Right kidney (tissue), 1 donor: ENCODE results near the gene NIPSNAP3A.

ENCODE experiments used
- DNase-seq: peaks from one replicate; pipeline ENCODE4 v3.0.0-alpha.2; 2016

The NIPSNAP3A gene

GRCh38 chr9:104772714-104773510, 25.4 kb downstream of the NIPSNAP3A start:
- no peak for DNase-seq

- no peak for DNase-seq
Observed at GRCh38 chr9:104774132-104774531, 26.6 kb downstream of the NIPSNAP3A start.

DNA sequence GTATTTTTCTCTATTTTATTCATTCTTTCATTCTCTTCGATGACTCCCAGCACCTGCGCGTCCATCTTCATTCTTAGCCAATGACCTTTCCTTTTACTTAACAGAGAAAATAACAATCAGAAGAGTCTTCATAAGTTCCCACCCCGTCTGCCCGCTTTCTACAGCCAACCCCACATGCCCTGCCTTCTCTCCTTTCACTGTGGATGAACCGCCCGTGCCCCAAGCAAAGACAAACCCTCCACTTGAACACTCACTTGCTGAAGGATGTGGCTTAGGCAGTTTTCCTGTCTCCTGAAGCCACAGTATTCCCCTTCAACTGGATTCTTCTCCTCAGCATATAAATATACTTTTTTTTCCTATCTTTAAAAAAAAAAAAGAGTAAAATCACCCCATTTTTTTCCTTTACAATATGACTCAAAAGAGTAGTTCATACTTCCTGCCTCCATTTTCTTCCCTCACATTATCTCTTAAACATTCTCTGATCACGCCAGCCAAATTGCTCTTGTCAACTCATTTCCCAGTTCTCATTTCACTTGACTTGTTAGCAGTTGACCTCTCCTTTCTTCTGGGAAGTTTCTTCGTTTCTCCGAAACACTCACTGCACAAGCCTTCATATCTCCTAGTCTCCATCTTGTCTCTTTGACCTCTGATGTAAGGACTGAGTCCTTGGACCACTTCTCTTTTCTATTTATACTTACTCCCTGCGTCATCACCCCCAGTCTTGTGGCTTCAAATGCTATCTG, 27.5 kb downstream of the NIPSNAP3A start:
- no peak for DNase-seq

DNA sequence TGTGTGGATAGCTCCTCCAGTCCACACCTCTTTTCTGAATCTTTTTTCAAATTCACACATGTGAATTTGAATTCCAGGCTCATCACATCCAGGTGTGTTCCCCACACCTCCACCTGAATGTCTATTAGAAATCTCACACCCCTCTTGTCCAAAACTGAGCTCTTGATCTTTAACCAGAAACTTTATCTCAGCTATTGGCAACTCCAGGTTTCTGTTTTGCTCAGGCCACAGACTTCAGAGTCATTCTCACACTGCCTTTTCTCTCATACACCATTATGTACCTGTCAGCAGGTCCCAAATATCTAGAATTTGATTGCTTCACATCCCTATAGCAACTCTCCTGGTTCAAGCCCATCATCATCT, 28.1 kb downstream of the NIPSNAP3A start:
- no peak for DNase-seq

GRCh38 chr9:104775976-104776375, 28.5 kb downstream of the NIPSNAP3A start:
- DNase-seq = no peak

- no peak for DNase-seq
Observed at GRCh38 chr9:104776797-104777196, 29.3 kb downstream of the NIPSNAP3A start.

DNA sequence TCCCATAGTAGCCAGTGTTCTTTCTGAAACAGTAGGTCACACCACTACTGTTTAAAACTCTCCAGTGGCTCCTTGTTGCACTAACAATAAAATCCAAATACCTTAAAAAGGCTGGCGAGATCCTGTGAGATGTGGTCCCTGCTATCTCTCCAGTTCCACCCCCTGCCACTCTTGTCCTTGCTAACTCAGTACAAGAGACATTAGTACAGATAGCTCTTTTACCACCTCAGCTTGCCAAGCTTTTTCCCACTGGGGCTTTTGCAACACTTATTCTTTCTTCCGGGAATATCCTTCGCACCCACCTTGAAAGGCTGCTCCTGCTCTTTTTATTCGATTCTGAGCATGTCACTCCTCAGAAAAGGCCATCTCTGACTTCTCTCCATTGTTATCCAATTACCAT, 31.3 kb downstream of the NIPSNAP3A start:
- no peak for DNase-seq

DNA sequence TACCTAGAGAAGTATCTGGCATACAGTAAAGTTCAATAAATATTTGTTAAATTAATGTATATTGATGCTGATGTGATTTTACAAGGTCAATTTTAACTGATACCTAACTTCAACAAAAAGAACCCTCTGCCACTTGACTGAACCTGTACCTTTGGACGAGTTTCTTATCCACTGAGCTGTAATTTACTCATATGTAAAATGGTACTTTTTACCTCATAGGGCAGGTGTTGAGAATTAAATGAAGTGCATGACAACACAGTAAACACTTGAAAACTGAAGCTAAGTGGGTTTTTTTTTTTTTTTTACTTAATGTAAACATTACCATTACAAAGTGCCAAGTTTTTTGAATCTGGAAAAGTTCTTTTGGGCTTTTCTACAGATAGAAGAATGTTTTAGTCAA, 31.9 kb downstream of the NIPSNAP3A start:
- no peak for DNase-seq

- no peak for DNase-seq
Observed at GRCh38 chr9:104779946-104780535, 32.6 kb downstream of the NIPSNAP3A start.

GRCh38 chr9:104780796-104781395, 33.4 kb downstream of the NIPSNAP3A start:
- DNase-seq = no peak

- no peak for DNase-seq
Observed at GRCh38 chr9:104783588-104783987, 36.1 kb downstream of the NIPSNAP3A start.

GRCh38 chr9:104784098-104784497, 36.6 kb downstream of the NIPSNAP3A start:
- DNase-seq = no peak

DNA sequence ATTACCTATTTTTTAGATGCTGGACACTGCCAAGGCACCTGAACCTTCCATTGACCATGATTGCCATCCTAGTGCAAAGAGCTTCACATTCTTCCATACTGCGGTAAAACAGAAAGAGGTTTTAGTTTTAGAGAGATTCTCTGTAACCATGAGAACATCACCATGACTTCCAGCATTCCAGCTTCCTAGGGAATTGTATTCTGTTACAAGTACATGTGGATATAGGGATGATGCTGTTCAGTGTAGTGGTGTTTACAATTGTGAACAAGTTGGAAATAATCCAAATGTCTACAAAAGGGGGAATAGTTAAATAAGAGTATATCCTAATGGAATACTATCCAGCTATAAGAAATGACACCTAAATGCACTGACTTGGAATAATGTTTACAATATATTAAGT, 38.8 kb downstream of the NIPSNAP3A start:
- DNase-seq = no peak

DNA sequence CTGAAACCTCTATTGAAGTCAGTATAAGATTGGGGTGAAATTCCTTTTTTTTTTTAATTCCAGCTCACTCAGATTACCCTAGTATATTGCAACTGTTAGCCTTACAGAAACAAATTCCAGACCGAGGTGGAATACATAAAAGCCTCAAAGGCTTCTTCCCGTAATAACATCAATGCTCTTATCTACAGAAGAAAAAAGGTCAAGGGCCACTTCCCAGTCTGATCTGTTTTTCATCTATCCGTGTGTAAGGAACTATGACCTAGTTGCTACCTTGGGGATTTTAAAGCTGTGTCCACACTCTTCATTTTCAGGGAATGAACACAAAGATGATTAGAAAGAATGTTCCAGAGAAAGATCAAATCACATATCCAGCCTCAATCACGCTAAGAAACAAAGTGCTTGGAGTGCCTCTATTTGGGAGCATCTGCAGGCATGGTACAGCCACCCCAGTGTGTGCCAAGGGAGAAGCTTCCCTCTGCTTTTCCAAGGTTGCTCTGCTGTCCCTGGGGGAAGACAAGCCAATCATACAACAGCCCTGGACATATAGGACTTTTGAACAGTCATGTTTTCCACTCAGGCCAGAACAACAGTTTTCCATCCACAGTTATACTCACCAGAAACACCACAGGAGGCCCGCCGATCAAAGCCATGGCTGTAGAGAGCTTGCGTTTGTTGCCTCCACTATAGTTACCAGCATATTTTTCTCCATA, 40.0 kb downstream of the NIPSNAP3A start:
- DNase-seq = no peak

DNA sequence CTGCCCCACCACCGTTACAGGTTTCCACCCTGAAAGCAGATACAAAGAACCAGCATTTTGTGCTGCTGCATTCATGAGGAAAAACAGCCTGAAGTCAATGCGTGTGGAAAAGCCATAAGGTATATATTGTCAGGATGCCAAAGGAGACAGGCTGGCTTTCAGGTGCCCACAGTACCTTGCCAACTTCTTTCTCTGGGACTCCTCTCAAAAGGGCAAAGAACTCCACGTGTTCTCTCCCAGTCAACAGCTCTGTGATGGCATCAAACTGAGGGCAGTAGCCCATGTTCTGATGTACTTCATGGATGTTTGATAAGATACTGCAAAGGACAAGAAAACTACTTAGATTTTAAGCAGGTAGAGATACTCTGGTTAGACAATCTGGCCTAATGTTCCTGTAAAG, 40.8 kb downstream of the NIPSNAP3A start:
- DNase-seq = no peak

DNA sequence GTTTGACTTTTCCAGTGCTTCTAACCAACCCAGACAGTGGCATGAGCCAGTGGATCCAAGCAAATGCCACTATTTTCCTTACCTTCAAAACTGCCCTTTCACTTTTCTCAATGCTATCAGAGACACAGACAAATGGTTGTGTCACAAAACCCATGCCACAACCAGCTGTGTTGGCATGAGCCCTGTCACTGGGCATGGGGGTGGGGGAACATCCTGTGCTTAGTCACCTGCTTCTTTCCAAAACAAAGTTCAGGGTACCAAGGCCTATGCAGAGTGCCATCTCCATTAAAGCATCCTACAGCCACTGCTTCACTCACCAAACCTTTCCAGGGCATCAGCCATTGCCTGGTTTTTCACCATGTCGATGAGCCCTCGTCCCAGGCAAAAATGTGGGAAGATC, 46.6 kb downstream of the NIPSNAP3A start:
- DNase-seq = no peak

GRCh38 chr9:104795082-104795481, 47.6 kb downstream of the NIPSNAP3A start:
- DNase-seq = no peak

- no peak for DNase-seq
Observed at GRCh38 chr9:104795857-104796256, 48.4 kb downstream of the NIPSNAP3A start.

DNA sequence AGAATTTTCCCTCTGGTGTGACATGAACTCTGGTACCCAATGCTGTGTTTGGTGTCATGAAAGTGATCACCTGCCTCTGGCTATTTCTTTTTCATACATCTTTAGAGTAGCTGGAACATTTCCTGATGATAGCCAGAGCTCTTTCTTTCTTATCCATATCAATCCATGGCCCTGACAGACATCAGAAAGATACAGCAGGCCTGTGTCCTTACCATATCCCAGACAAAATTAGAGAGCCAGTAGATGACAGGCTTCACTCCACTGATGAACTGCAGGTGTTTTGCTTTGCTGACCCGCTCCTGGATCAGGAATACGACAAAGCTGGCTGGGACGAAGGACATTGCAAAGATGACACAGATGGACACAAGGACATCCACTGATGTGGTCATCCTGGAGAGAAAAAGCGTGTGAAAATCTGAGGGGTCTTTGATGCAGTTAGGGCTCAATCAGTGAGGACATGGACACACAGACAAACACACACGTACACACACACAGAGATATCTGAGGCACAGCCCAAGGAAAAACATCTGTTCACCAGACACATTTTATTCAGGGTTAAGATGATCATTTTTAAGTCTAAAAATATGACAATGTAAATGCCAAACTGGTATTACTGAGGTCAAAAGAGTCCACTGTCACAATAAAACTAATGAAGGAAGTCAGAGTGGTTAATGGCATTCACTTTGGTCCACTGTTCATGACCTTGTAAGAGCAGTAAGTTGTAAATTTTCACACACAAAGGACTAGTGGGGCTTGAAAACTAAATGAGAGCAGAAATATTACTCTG, 50.9 kb downstream of the NIPSNAP3A start:
- no peak for DNase-seq

DNA sequence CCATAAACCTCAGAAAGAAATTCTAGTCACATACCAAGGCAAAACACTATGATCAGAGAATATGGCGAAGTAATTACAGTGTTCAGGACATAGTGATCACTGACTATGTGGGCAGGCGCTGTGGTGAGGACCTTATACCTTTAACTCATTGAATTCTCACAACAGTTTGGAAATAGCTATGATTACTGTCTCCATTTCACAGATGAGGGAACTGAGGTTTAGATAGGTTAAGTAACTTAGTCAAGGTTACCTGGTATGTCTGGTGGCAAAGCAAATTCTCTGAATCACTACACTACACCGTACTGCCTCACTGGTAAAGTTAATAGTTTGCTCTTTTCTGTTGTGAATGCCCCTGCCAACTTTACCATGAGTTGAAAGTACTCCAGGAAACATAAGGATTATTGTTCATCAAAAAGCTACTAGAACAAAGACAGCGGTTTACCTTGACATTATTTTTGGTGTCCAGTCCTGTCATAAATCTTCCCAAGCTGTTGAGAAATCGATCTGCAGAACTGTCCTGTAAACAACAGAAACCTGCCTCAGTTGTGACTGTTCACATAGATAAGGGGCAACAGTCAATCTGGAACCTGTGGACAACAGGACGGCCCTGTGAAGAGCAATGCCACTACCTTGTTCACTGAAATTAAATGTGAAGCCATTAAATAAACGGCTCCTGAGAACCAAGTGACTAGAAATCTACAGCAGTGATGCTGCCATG, 52.7 kb downstream of the NIPSNAP3A start:
- DNase-seq = no peak

DNA sequence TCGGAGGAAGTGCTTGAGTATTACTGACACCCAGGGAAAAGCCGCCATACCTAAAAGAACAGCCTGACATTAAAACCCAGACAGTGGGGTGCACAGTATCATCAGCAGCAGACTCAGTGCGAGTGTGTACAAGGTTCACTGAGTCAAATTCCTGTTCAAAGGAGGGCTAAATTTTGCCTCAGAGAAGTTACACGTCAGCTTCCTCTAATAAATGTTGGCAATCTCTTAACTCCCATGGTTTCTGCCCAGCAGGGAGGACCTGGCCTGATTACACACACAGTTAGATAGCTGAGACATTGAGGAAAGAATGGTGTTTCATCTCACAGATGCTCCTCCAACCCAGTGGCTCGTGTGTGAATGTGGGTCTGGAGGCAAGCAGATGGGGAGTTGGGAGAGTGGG, 54.6 kb downstream of the NIPSNAP3A start:
- no peak for DNase-seq
